ENCODE results near the gene LUZP2. TPM values are rescaled to one million over a fixed set of nuclear protein-coding genes. Genes with fewer than 3 reads are reported as not detected.
"Not testable (repeated sequence)": the region's sequence is repeated elsewhere in the genome, so short reads cannot be mapped to it uniquely, and the experiment has no call there.

The LUZP2 gene
- total RNA-seq, 2 experiments from 2014 or later: not detected

DNA sequence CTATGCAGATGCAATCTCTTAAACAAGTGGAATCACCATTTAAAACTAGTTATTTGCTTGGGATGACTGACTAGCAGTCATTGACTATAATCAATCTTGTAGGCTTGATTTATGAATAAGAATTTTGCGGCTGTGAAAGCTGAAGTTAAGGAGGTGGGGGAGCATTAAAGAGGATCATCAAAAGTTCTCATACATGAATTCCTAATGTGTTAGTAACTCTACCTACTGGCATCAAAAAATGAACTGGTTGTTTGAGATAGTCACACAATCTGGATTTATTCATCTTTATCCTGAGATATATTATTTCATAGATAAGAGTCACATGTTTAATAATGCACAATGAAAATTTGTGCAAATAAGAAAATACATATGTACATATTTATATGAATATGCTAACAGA is 393.6 kb downstream of the LUZP2 start:
- no peaks in the 10 kb centered on the region; the same call in 1 of the 2 replicates for H3K9me2 ChIP-seq (ENCODE audit: insufficient read depth, low read length)
- ChIA-PET CTCF (ENCODE audit: unreplicated experiment) (no interaction called here), POLR2A (interaction anchor here (0.7 kb wide), 1 partner anchor 1341 kb away, joined by 3 read pairs; no protein-coding TSS in a partner anchor)
- no peaks in the 10 kb centered on the region for H3K36me3 ChIP-seq (ENCODE audit: insufficient read depth, low read length)
- no peaks in the 10 kb centered on the region for H3K79me2 ChIP-seq (ENCODE audit: insufficient read depth, low read depth, low read length)
- H3K27ac ChIP-seq (ENCODE audit: low read depth, low read length, poor library complexity, severe bottlenecking): no peak overlapping the region
- no peaks in the 10 kb centered on the region for H4K20me1 ChIP-seq (ENCODE audit: insufficient read depth, low read length)
- no peak overlapping the region for H3K4me2 ChIP-seq (ENCODE audit: low read length)
- no peak overlapping the region for H2AFZ ChIP-seq (ENCODE audit: low read length)
- no TSS peak for BruUV-seq (replicated peaks)
- H3K4me3 ChIP-seq (ENCODE audit: low read depth, low read length, poor library complexity, severe bottlenecking): no peak overlapping the region
- H3K4me1 ChIP-seq (ENCODE audit: insufficient read depth, low read length, poor library complexity, severe bottlenecking): no peaks in the 10 kb centered on the region
- TF ChIP-seq EZH2phosphoT487 (IDR thresholded peaks at IDR 0.05; ENCODE audit: borderline replicate concordance, low read depth, low read length): no peak
- TF ChIP-seq, protein P1, sequence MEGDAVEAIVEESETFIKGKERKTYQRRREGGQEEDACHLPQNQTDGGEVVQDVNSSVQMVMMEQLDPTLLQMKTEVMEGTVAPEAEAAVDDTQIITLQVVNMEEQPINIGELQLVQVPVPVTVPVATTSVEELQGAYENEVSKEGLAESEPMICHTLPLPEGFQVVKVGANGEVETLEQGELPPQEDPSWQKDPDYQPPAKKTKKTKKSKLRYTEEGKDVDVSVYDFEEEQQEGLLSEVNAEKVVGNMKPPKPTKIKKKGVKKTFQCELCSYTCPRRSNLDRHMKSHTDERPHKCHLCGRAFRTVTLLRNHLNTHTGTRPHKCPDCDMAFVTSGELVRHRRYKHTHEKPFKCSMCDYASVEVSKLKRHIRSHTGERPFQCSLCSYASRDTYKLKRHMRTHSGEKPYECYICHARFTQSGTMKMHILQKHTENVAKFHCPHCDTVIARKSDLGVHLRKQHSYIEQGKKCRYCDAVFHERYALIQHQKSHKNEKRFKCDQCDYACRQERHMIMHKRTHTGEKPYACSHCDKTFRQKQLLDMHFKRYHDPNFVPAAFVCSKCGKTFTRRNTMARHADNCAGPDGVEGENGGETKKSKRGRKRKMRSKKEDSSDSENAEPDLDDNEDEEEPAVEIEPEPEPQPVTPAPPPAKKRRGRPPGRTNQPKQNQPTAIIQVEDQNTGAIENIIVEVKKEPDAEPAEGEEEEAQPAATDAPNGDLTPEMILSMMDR (conservative IDR thresholded peaks at IDR 0.05; ENCODE audit: low read length): no peak
- no peaks in the 10 kb centered on the region for H3K9me3 ChIP-seq (ENCODE audit: low read length)
- intact Hi-C loops (cut with micrococcal nuclease; ENCODE audit: unreplicated experiment): no loop called here
- DNase-seq (ENCODE audit: low spot score): no peak

DNA sequence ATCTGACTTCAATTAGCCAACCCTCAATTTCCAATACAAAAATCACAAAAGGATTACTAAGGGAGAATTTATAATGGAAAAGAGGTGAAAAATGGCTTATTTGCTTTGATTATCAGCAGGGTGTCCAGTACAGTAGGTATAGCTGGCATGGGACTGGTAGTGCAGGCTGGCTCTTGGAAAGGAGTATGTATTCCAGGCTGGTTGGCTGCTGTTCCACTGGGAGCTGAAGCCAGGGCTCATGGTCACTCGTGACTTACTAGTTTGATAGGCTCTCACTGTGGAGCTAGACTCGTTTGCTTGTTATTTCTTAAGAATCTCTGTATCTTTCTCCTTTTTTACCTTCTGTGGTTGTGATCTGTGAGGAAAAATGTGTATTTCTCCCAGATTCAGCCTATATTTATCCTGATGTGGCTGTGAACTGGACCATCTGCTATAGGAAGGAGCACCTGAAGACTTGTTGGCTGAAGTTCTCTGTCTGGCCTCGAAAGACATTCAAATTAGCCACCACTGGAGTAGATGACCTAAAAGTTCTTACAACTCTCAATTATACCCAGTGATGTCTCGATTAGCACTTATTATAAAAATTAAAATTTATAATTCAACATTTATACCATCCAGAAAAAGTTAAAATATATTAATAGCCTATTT is 395.1 kb downstream of the LUZP2 start:
- H3K9me2 ChIP-seq (ENCODE audit: insufficient read depth, low read length); H3K4me1 ChIP-seq (ENCODE audit: insufficient read depth, low read length, poor library complexity, severe bottlenecking); H3K4me3 ChIP-seq (ENCODE audit: low read depth, low read length, poor library complexity, severe bottlenecking); H3K9me3 ChIP-seq (ENCODE audit: low read length); H3K36me3 ChIP-seq (ENCODE audit: insufficient read depth, low read length); H3K4me2 ChIP-seq (ENCODE audit: low read length); H3K79me2 ChIP-seq (ENCODE audit: insufficient read depth, low read depth, low read length); H4K20me1 ChIP-seq (ENCODE audit: insufficient read depth, low read length); intact Hi-C loops (cut with micrococcal nuclease; ENCODE audit: unreplicated experiment); DNase-seq (ENCODE audit: low spot score); H3K27ac ChIP-seq (ENCODE audit: low read depth, low read length, poor library complexity, severe bottlenecking); BruUV-seq (replicated peaks); CTCF ChIA-PET (ENCODE audit: unreplicated experiment); H2AFZ ChIP-seq (ENCODE audit: low read length): not testable (repeated sequence)
- POLR2A ChIA-PET: interaction anchor here (0.6 to 0.7 kb wide), 2 partner anchors 425 to 1568 kb away, joined by 3 read pairs; no protein-coding TSS in a partner anchor

DNA sequence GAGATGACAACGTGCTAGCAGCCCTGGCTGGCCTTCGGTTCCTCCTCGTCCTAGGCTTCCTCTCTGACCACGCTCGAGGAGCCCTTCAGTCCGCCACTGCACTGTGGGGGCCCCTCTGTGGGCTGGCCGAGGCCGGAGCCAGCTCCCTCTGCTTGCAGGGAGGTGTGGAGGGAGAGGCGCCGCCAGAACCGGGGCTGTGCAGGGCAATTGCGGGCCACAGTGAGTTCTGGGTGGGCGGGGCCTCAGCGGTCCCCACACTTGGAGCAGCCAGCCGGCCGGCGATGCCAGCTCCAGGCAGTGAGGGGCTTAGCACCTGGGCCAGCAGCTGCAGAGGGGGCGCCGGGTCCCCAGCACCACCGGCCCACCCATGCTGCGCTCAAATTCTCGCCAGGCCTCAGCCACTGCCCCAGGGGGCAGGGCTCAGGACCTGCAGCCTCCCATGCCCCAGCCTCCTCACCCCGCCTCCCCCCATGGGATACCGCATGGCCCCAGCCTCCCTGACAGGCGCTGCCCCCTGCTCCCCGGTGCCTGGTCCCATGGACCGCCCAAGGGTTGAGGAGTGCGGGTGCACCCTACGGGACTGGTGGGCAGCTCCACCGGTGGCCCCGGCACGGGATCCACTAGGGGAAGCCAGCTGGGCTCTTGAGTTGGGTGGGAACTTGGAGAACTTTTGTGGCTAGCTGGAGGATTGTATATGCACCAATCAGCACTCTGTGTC is 399.4 kb downstream of the LUZP2 start:
- no peaks in the 10 kb centered on the region for H4K20me1 ChIP-seq (ENCODE audit: insufficient read depth, low read length)
- H3K4me2 ChIP-seq (ENCODE audit: low read length): no peak overlapping the region
- H3K4me3 ChIP-seq (ENCODE audit: low read depth, low read length, poor library complexity, severe bottlenecking): no peak overlapping the region
- BruUV-seq (replicated peaks): no TSS peak
- POLR2A ChIA-PET: interaction anchor here (0.9 kb wide), 1 partner anchor 12 kb away, joined by 3 read pairs; no protein-coding TSS in a partner anchor
- intact Hi-C loops (cut with micrococcal nuclease; ENCODE audit: unreplicated experiment): no loop called here
- no peaks in the 10 kb centered on the region for H3K4me1 ChIP-seq (ENCODE audit: insufficient read depth, low read length, poor library complexity, severe bottlenecking)
- TF ChIP-seq, protein P1 (conservative IDR thresholded peaks at IDR 0.05; ENCODE audit: low read length): no peak
- no peak for TF ChIP-seq EZH2phosphoT487 (IDR thresholded peaks at IDR 0.05; ENCODE audit: borderline replicate concordance, low read depth, low read length)
- H3K79me2 ChIP-seq (ENCODE audit: insufficient read depth, low read depth, low read length): no peaks in the 10 kb centered on the region
- DNase-seq (ENCODE audit: low spot score): no peak
- no peaks in the 10 kb centered on the region for H3K36me3 ChIP-seq (ENCODE audit: insufficient read depth, low read length)
- no peak overlapping the region for H2AFZ ChIP-seq (ENCODE audit: low read length)
- H3K9me3 ChIP-seq (ENCODE audit: low read length): no peaks in the 10 kb centered on the region
- CTCF ChIA-PET (ENCODE audit: unreplicated experiment): no interaction called here
- H3K27ac ChIP-seq (ENCODE audit: low read depth, low read length, poor library complexity, severe bottlenecking): no peak overlapping the region
- H3K9me2 ChIP-seq (ENCODE audit: insufficient read depth, low read length): no peaks in the 10 kb centered on the region; the same call in 1 of the 2 replicates
